IPS DF 6.9 (cell line): Measurements from ENCODE around the gene HLA-DQB1.
"Not testable (repeated sequence)": the region's sequence is repeated elsewhere in the genome, so short reads cannot be mapped to it uniquely, and the experiment has no call there.

ENCODE experiments used
- DNase-seq: peaks from one replicate; pipeline ENCODE4 v3.0.0-alpha.2; 2013; ENCODE audit warnings: low read depth, low spot score
- H3K27ac ChIP-seq: one replicate; pipeline ENCODE4 v1.5.1; 2013; ENCODE audit warnings: low read length, control low read depth
- H3K27me3 ChIP-seq: 2 replicates; pipeline ENCODE4 v1.6.1; 2013; ENCODE audit warnings: mild to moderate bottlenecking, low read length; ENCODE audit not compliant: control insufficient read depth, insufficient read depth
- H3K36me3 ChIP-seq: 2 replicates; pipeline ENCODE4 v1.6.1; 2013; ENCODE audit warnings: low read length; ENCODE audit not compliant: control insufficient read depth, insufficient read depth
- H3K4me1 ChIP-seq: 2 replicates; pipeline ENCODE4 v1.6.1; 2013; ENCODE audit warnings: low read length; ENCODE audit not compliant: control insufficient read depth, insufficient read depth
- H3K4me3 ChIP-seq: 2 replicates; pipeline ENCODE4 v1.5.1; 2013; ENCODE audit warnings: mild to moderate bottlenecking, low read length
- H3K9me3 ChIP-seq: 2 replicates; pipeline ENCODE4 v1.6.1; 2013; ENCODE audit warnings: low read length, inconsistent platforms; ENCODE audit not compliant: control insufficient read depth, insufficient read depth
- WGBS: extraction: QIAGEN DNeasy Blood & Tissue Kit; methylation state at CpG from one replicate; pipeline ENCODE4 v1.1.7; 2013; ENCODE audit warnings: mixed read lengths, missing lambda C conversion rate; ENCODE audit not compliant: insufficient read length, insufficient coverage; 5-methylcytosine and 5-hydroxymethylcytosine counted together

Gene HLA-DQB1

GRCh38 chr6:32666420-32667300 is at the start of gene HLA-DQB1:
TSS of gene HLA-DQB1 (minus strand) at chr6:32666657. CDS start at chr6:32666607, 50 bp downstream.
- peaks cover 4% of the 10 kb centered on the region; the same call in 1 of the 2 replicates for H3K4me1 ChIP-seq
- H3K27ac ChIP-seq, result no peak within 1 kb of the TSS
- no peaks in the 10 kb centered on the region for H3K9me3 ChIP-seq
- no peaks in the 10 kb centered on the region for H3K36me3 ChIP-seq
- H3K4me3 ChIP-seq, result no peak within 1 kb of the TSS
- WGBS, result no CpG with 5 or more reads among the region's 16 CpGs
- H3K27me3 ChIP-seq, result no peaks in the 10 kb centered on the region
- no peak for DNase-seq

GRCh38 chr6:32713241-32713640 is 46.8 kb upstream of the HLA-DQB1 start:
- DNase-seq, result no peak
- no peaks in the 10 kb centered on the region for H3K36me3 ChIP-seq
- H3K27ac ChIP-seq, result no peak overlapping the region
- no peaks in the 10 kb centered on the region for H3K4me1 ChIP-seq
- H3K27me3 ChIP-seq, result no peaks in the 10 kb centered on the region
- H3K9me3 ChIP-seq, result no peaks in the 10 kb centered on the region
- no peak overlapping the region for H3K4me3 ChIP-seq

GRCh38 chr6:32709625-32710024 is 43.2 kb upstream of the HLA-DQB1 start:
- Histone ChIP-seq H3K9me3 (no peaks in the 10 kb centered on the region), H3K4me1 (no peaks in the 10 kb centered on the region), H3K27ac (no peak overlapping the region), H3K27me3 (no peaks in the 10 kb centered on the region), H3K36me3 (no peaks in the 10 kb centered on the region), H3K4me3 (no peak overlapping the region)
- no peak for DNase-seq

- not testable (repeated sequence) for H3K27me3 ChIP-seq, H3K4me1 ChIP-seq
Measured at GRCh38 chr6:32705164-32705563, 38.7 kb upstream of the HLA-DQB1 start.

GRCh38 chr6:32703347-32703746 is 36.9 kb upstream of the HLA-DQB1 start:
- no peak overlapping the region for H3K4me3 ChIP-seq
- no peaks in the 10 kb centered on the region for H3K9me3 ChIP-seq
- no peak for DNase-seq
- no peak overlapping the region for H3K27ac ChIP-seq
- H3K4me1 ChIP-seq, result no peaks in the 10 kb centered on the region
- no CpG with 5 or more reads among the region's 4 CpGs for WGBS
- no peaks in the 10 kb centered on the region for H3K27me3 ChIP-seq
- H3K36me3 ChIP-seq, result no peaks in the 10 kb centered on the region

More at GRCh38 chr6:32705164-32705563, 38.7 kb upstream of the HLA-DQB1 start:
- H3K27ac ChIP-seq, DNase-seq, H3K36me3 ChIP-seq, H3K9me3 ChIP-seq, H3K4me3 ChIP-seq: not testable (repeated sequence)
- no CpG with 5 or more reads among the region's 3 CpGs for WGBS

GRCh38 chr6:32700391-32701040 is 34.1 kb upstream of the HLA-DQB1 start:
- no peak overlapping the region for H3K27ac ChIP-seq
- WGBS, result no CpG with 5 or more reads among the region's 6 CpGs
- no peaks in the 10 kb centered on the region for H3K4me1 ChIP-seq
- H3K36me3 ChIP-seq, result no peaks in the 10 kb centered on the region
- H3K27me3 ChIP-seq, result no peaks in the 10 kb centered on the region
- DNase-seq, result peak; percentile 50
- H3K9me3 ChIP-seq, result no peaks in the 10 kb centered on the region
- no peak overlapping the region for H3K4me3 ChIP-seq

- Histone ChIP-seq H3K9me3 (no peaks in the 10 kb centered on the region), H3K27ac (no peak overlapping the region), H3K27me3 (no peaks in the 10 kb centered on the region), H3K4me1 (no peaks in the 10 kb centered on the region), H3K4me3 (no peak overlapping the region), H3K36me3 (no peaks in the 10 kb centered on the region)
- DNase-seq, result no peak
- no CpG with 5 or more reads among the region's 1 CpG for WGBS
Measured at GRCh38 chr6:32697031-32697430, 30.6 kb upstream of the HLA-DQB1 start.

GRCh38 chr6:32692019-32692418 is 25.6 kb upstream of the HLA-DQB1 start:
- H3K4me3 ChIP-seq, result no peak overlapping the region
- no CpG with 5 or more reads among the region's 1 CpG for WGBS
- no peaks in the 10 kb centered on the region for H3K9me3 ChIP-seq
- H3K27me3 ChIP-seq, result no peaks in the 10 kb centered on the region
- no peak overlapping the region for H3K27ac ChIP-seq
- no peaks in the 10 kb centered on the region for H3K4me1 ChIP-seq
- DNase-seq, result peak; percentile 7
- H3K36me3 ChIP-seq, result no peaks in the 10 kb centered on the region

- no peaks in the 10 kb centered on the region for H3K4me1 ChIP-seq
- no peak overlapping the region for H3K27ac ChIP-seq
- H3K27me3 ChIP-seq, result no peaks in the 10 kb centered on the region
- no CpG with 5 or more reads among the region's 5 CpGs for WGBS
- H3K9me3 ChIP-seq, result no peaks in the 10 kb centered on the region
- no peaks in the 10 kb centered on the region for H3K36me3 ChIP-seq
- no peak for DNase-seq
- no peak overlapping the region for H3K4me3 ChIP-seq
Measured at GRCh38 chr6:32689531-32690501, 23.4 kb upstream of the HLA-DQB1 start.

GRCh38 chr6:32685603-32686002 is 19.1 kb upstream of the HLA-DQB1 start:
- Histone ChIP-seq H3K4me3 (no peak overlapping the region), H3K36me3 (no peaks in the 10 kb centered on the region), H3K27ac (no peak overlapping the region), H3K27me3 (no peaks in the 10 kb centered on the region), H3K4me1 (no peaks in the 10 kb centered on the region), H3K9me3 (no peaks in the 10 kb centered on the region)
- no peak for DNase-seq
- no CpG with 5 or more reads among the region's 1 CpG for WGBS
